Activated T-helper 1 cell treated with anti-CD3 and anti-CD28 coated beads, Interleukin-2, amount 50 U/mL, for 16 hours (primary cell): ENCODE measurements around the gene TMEM125.

Experiments
- DNase-seq, 2 donors: peaks; one replicate each; pipeline ENCODE4 v3.0.0-alpha.2; 2020; ENCODE audit warnings: low read depth in 1 of 2, low spot score in 1 of 2

The TMEM125 gene

DNA sequence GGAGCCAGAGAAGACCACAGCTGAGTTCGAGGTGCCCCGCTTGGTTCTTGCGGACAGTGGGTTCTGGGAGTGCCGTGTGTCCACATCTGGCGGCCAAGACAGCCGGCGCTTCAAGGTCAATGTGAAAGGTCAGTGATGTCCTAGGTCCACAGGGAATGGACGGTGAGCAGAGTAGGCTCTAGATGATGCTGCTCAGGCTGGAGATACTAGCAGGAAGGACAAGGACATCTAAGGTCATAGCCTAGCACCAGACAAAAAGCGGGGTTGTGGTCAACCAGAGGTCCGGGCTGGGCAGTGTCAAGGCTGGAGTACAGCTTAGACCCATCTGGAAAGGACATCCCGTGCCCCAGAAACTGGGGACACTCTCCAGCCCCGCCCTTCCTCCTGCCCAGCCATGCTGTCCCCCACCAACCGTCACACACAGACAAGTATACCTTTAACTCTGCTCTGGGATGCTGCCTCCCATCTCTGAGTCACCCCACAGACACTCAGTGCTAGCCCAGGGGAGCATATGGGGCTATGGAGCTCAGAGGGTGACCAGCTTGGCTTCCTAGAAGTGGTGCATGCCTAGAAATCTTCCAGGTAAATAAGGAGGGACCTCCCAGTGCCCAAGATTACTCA lies 39.7 kb downstream of the TMEM125 start:
- no peak for DNase-seq

DNA sequence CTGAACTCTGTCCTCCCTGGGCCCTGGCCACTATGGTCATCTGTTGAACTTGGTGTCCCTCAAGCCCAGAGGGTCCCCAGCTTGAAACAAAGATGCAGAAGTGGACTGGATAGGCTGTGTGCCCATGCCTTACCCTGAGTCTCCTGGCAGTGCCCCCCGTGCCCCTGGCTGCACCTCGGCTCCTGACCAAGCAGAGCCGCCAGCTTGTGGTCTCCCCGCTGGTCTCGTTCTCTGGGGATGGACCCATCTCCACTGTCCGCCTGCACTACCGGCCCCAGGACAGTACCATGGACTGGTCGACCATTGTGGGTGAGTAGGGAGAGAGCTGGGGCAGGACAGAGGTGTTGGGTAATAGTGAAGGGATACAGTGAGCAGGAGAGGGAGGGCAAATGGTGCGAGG lies 41.7 kb downstream of the TMEM125 start:
- DNase-seq, result no peak

DNA sequence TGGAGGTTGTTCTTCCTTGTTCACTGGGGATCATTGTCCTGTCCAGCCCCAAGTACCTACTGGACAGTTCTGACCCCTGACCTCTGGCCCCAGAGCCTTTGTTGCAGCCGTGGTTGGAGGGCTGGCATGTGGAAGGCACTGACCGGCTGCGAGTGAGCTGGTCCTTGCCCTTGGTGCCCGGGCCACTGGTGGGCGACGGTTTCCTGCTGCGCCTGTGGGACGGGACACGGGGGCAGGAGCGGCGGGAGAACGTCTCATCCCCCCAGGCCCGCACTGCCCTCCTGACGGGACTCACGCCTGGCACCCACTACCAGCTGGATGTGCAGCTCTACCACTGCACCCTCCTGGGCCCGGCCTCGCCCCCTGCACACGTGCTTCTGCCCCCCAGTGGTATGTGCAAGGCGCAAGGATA lies 42.4 kb downstream of the TMEM125 start:
- DNase-seq, result no peak

DNA sequence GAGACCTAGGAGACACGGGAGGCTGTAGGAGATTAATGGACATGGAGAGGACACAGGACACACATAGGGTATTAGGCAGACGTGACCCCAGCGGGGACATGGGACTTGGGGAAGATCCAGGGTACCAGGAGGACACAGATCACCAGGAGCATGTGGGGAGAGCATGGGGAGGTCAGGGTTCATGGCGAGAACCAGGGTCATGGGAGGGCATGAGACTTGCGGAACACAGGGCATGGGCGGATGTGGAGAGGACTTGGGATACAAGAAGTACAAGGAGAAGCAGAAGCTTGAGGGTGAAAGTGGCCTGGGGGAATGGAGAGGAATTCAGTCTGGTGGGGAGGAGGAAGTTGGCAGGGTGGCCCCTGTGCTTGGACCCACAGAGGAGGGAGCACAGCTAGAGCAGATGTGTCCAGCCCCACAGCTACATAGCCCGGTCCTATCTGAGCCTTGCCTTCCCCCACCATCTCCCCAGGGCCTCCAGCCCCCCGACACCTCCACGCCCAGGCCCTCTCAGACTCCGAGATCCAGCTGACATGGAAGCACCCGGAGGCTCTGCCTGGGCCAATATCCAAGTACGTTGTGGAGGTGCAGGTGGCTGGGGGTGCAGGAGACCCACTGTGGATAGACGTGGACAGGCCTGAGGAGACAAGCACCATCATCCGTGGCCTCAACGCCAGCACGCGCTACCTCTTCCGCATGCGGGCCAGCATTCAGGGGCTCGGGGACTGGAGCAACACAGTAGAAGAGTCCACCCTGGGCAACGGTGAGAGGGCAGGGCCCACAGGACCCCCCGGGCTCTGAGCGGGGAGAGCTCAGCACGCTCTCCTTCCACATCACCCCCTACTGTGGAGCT lies 43.1 kb downstream of the TMEM125 start:
- DNase-seq, result no peak

GRCh38 chr1:43313771-43314170 lies 44.0 kb downstream of the TMEM125 start:
- DNase-seq, result no peak

- DNase-seq, result no peak
These were observed 44.5 kb downstream of the TMEM125 start for GRCh38 chr1:43314233-43314632.

- no peak for DNase-seq
These were observed 45.7 kb downstream of the TMEM125 start for GRCh38 chr1:43315481-43315880.

- DNase-seq, result no peak
These were observed 46.4 kb downstream of the TMEM125 start for GRCh38 chr1:43315963-43316737.

DNA sequence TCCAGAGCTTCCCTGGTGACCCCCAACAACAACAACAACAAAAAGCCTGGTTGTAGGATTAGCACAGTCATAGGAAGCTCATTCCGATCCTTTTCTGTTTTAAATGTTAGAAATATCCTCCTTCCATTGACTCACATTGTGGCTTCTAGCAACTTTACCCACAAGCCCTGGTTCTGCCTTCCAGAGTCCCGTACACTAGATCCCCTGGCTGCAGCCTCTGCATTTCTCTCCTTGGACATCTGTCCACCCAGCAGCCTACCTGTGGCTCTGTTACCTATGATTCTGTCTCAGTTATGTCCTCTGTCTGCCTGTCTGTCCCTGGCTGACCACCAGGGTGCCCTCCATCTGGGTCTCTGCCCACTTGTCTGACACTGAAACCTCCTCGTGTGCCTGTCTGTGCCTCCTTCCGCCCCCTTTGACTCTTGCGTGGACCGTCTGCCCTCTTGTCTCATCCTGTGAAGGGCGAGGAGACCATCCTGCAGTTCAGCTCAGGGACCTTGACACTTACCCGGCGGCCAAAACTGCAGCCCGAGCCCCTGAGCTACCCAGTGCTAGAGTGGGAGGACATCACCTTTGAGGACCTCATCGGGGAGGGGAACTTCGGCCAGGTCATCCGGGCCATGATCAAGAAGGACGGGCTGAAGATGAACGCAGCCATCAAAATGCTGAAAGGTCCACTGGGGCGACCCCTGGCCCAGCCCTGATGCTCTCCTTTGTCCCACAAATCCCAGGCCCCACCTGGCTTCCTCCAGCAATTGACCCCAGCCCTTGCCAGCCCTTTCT lies 47.1 kb downstream of the TMEM125 start:
- DNase-seq, result no peak

DNA sequence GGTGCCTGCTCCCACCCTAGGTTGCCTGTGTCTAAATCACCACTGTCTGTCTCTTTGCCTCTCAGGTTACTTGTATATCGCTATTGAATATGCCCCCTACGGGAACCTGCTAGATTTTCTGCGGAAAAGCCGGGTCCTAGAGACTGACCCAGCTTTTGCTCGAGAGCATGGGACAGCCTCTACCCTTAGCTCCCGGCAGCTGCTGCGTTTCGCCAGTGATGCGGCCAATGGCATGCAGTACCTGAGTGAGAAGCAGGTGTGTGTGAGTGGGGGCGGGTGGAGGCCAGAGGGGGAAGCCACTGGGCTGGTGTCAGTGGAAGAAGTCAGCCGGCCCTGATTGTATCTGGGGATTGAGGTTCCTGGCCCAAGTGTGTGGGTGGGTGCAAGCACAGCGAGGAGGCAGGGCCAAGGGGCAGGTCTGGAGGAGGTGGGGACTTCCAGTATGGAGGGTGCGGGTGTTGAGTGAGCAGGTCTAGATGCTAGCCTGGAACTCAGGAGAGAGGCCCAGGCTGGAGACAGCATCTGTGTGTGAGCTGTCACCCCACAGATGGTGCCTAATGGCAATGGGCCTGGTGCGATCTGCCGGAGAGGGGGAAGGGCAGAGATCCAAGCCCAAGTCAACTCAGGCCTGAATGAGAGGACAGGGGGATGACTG lies 48.2 kb downstream of the TMEM125 start:
- DNase-seq, result no peak

DNA sequence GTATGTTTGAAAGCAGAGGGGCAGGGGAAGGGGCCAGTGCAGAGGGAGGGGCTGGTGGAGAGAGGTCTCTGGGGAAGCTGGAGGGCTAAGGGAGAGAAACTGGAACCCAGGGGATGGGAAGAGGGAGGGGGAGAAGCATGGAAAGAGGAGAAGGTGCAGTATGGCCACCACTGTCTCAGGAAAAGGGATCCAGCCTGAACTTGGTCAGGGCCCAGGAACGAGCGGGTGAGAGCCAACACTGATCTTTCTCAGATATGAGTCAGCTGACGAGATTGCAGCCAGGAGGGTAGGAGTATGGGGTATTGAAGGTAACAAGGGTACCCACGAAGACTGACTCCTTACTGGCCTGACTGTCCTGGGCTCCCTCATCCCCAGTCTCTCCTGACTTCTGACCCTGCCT lies 49.0 kb downstream of the TMEM125 start:
- DNase-seq, result no peak

DNA sequence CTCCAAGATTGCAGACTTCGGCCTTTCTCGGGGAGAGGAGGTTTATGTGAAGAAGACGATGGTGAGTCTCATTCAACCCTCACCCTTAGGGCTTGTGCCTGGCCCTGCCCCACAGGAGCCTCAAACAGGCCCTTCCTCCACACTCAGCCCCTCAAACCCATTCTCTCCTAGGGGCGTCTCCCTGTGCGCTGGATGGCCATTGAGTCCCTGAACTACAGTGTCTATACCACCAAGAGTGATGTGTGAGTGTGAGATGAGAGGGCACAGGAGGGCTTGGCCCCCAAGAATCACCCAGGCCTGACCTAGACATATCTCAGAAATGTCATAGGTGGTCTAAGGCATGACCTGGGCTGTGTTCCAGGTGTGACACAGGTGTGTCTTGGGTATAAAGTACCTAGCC lies 49.5 kb downstream of the TMEM125 start:
- no peak for DNase-seq

DNA sequence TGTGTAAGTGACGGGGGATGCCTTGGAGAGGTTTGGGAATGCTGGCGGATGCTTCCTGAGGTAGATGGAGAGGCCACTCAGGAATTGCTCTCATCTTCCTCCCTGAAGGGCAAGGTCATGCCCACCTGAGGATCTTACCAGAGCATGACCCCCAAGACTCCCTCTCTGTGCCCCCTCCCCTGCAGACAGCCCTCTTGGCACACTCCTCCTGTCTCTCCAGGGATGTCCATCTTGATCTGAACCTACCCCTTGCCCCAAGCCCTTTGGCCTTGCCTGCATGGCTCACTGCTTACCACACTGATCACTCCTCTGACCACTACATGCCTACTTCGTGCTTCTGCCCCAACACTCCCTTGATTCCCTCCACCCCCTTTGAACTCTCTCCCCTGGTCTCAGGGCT lies 50.0 kb downstream of the TMEM125 start:
- no peak for DNase-seq

- DNase-seq, result no peak
These were observed 51.6 kb downstream of the TMEM125 start for GRCh38 chr1:43321331-43321891.

- DNase-seq, result no peak
These were observed 52.7 kb downstream of the TMEM125 start for GRCh38 chr1:43322506-43322905.
